GM12878 (cell line): ENCODE results near the gene ANXA4. TPM values are rescaled to one million over a fixed set of nuclear protein-coding genes. Genes with fewer than 3 reads are reported as not detected.

Source experiments
- BRCA1 ChIP-seq: IDR thresholded peaks from 2 replicates; pipeline ENCODE4 v1.6.1; 2011; ENCODE audit warnings: low read depth, low read length, improper control_type of control experiment
- CBFB ChIP-seq: IDR thresholded peaks from 2 replicates; pipeline ENCODE4 v1.6.1; 2016; ENCODE audit warnings: antibody characterized with exemption, low read depth
- E2F4 ChIP-seq: IDR thresholded peaks from 2 replicates; pipeline ENCODE4 v1.6.1; 2012; ENCODE audit warnings: low read depth, low read length, improper control_type of control experiment
- EGR1 ChIP-seq, 2 experiments: IDR thresholded peaks; 1 replicate in 1 of 2; 2 replicates in 1 of 2; pipeline ENCODE4 v1.6.1; 2011 to 2012; ENCODE audit warnings: low read depth in 2 of 2, low read length in 2 of 2, borderline replicate concordance in 1 of 2, mild to moderate bottlenecking in 1 of 2, moderate library complexity in 1 of 2
- HCFC1 ChIP-seq: fragments of 150-350 bp; IDR thresholded peaks from 2 replicates; pipeline ENCODE4 v1.6.1; 2014; ENCODE audit warnings: low read length
- IKZF2 ChIP-seq, 2 experiments: fragments of 450-650 bp; IDR thresholded peaks; 2 replicates each; pipeline ENCODE4 v1.6.1; 2017; ENCODE audit warnings: mild to moderate bottlenecking in 2 of 2, moderate library complexity in 2 of 2
- IRF4 ChIP-seq: IDR thresholded peaks from 2 replicates; pipeline ENCODE4 v1.6.1; 2011; ENCODE audit warnings: low read depth, low read length
- MEF2B ChIP-seq: fragments of 450-650 bp; IDR thresholded peaks from 2 replicates; pipeline ENCODE4 v1.6.1; 2018; ENCODE audit warnings: mild to moderate bottlenecking, moderate library complexity; ENCODE audit not compliant: partially characterized antibody, poor library complexity, severe bottlenecking
- NFYB ChIP-seq: IDR thresholded peaks from 2 replicates; pipeline ENCODE4 v1.6.1; 2011; ENCODE audit warnings: low read depth, mild to moderate bottlenecking, low read length, improper control_type of control experiment, moderate library complexity; ENCODE audit not compliant: insufficient read depth
- NR2C1 ChIP-seq: fragments of 450-650 bp; IDR thresholded peaks from 2 replicates; pipeline ENCODE4 v1.6.1; 2017; ENCODE audit warnings: antibody characterized with exemption, mild to moderate bottlenecking, moderate library complexity
- NRF1 ChIP-seq: conservative IDR thresholded peaks from 2 replicates; pipeline ENCODE4 v1.6.1; 2011; ENCODE audit warnings: mild to moderate bottlenecking, low read depth, low read length, improper control_type of control experiment
- POU2F2 ChIP-seq: IDR thresholded peaks from 3 replicates; pipeline ENCODE4 v1.6.1; 2011; ENCODE audit warnings: low read depth, mild to moderate bottlenecking, low read length, borderline replicate concordance
- PRDM15 ChIP-seq: fragments of 450-650 bp; formaldehyde crosslinking; IDR thresholded peaks from 2 replicates; pipeline ENCODE4 v1.4.0; 2020; ENCODE audit warnings: mild to moderate bottlenecking, moderate library complexity
- RFX5 ChIP-seq: IDR thresholded peaks from 2 replicates; pipeline ENCODE4 v1.6.1; 2011; ENCODE audit warnings: low read depth, low read length, improper control_type of control experiment
- RUNX3 ChIP-seq: IDR thresholded peaks from 2 replicates; pipeline ENCODE4 v1.6.1; 2012; ENCODE audit warnings: low read length, inconsistent platforms
- SIX5 ChIP-seq: IDR thresholded peaks from 2 replicates; pipeline ENCODE4 v1.6.1; 2011; ENCODE audit warnings: mild to moderate bottlenecking, low read depth, low read length, moderate library complexity; ENCODE audit not compliant: severe bottlenecking
- STAT3 ChIP-seq: IDR thresholded peaks from 2 replicates; pipeline ENCODE4 v1.6.1; 2011; ENCODE audit warnings: low read depth, low read length, improper control_type of control experiment
- ZNF592 ChIP-seq: fragments of 450-650 bp; IDR thresholded peaks from 2 replicates; pipeline ENCODE4 v1.6.1; 2017; ENCODE audit warnings: mild to moderate bottlenecking, moderate library complexity
- polyA plus RNA-seq, 11 experiments: library from polyadenylated mRNA; depleted of rRNA in 4 of 11; unstranded in 6 of 11; stranded (reverse) in 5 of 11; fragments of >200 nt; fragmentation: Nextera tagmentation in 4 of 11; fragmentation: Illumina TruSeq in 1 of 11; extraction: Ambion mirVana in 4 of 11; extraction: Trizol in 1 of 11; gene quantifications; 1 replicate in 1 of 11; 2 replicates in 10 of 11; pipeline versions ENCODE4 v1.2.1 to v1.2.3, GENCODE V29; 2011 to 2016; ENCODE audit warnings: inconsistent platforms in 2 of 11, missing spikeins in 2 of 11, low read depth in 1 of 11
- total RNA-seq, 4 experiments: library from RNA; depleted of rRNA in 3 of 4; stranded (reverse); fragments of >200 nt in 3 of 4; fragmentation: Illumina TruSeq in 1 of 4; extraction: Trizol in 1 of 4; gene quantifications; 2 replicates each; pipeline versions ENCODE4 v1.2.1 to v1.2.3, GENCODE V29; 2013 to 2021

Gene ANXA4
- total and polyA plus RNA-seq, 10 of the 15 experiments (the other 5 are each of a cell fraction or from before 2014, with no cell fraction given) = 16.3 to 97.2 (median 71.0) TPM

GRCh38 chr2:69774984-69775982 is 33.3 kb downstream of the ANXA4 start (continued):
- TF ChIP-seq ZNF592 (no peak), RUNX3 (peak; percentile 83), PRDM15 (no peak), NFYB (no peak), HCFC1 (no peak), E2F4 (no peak), BRCA1 (no peak), IRF4 (no peak), SIX5 (no peak), MEF2B (peak; percentile 91), IKZF2 (IDR thresholded peaks at IDR 0.05) (no peak; a peak in 2 of 4 replicates), POU2F2 (peak; percentile 72; the same call in 1 of the 3 replicates), EGR1 (IDR thresholded peaks at IDR 0.05; ENCODE audit: borderline replicate concordance in 1 of 2, low read depth in 2 of 2, low read length in 2 of 2) (no peak), NRF1 (no peak), RFX5 (no peak), NR2C1 (no peak), CBFB (no peak), STAT3 (no peak)
